Coronary artery (tissue), 2 donors: ENCODE measurements around the gene STARD5.
A peak's percentile ranks its signal among the peaks of the same experiment; 100 is the strongest.
"Not testable (repeated sequence)": the region's sequence is repeated elsewhere in the genome, so short reads cannot be mapped to it uniquely, and the experiment has no call there.

ENCODE experiments used
- DNase-seq: peaks from one replicate; pipeline ENCODE4 v3.0.0-alpha.2; 2017; ENCODE audit warnings: low spot score
- H3K27ac ChIP-seq, 2 donors: fragments of 200-600 bp; sonication (generic); one replicate each; pipeline ENCODE4 v1.5.1; 2016 to 2019
- H3K4me3 ChIP-seq: fragments of 200-600 bp; sonication (generic); 2 replicates; pipeline ENCODE4 v1.5.1; 2016; ENCODE audit warnings: mild to moderate bottlenecking, moderate library complexity
- TF ChIP-seq, protein P1 (sequence below): fragments of 200-600 bp; sonication (generic); IDR thresholded peaks from one replicate; pipeline ENCODE4 v1.5.1; 2019; ENCODE audit warnings: antibody characterized with exemption

The STARD5 gene

GRCh38 chr15:81331600-81331999, 7.7 kb upstream of the STARD5 start:
- no peak overlapping the region for H3K4me3 ChIP-seq
- TF ChIP-seq, protein P1, sequence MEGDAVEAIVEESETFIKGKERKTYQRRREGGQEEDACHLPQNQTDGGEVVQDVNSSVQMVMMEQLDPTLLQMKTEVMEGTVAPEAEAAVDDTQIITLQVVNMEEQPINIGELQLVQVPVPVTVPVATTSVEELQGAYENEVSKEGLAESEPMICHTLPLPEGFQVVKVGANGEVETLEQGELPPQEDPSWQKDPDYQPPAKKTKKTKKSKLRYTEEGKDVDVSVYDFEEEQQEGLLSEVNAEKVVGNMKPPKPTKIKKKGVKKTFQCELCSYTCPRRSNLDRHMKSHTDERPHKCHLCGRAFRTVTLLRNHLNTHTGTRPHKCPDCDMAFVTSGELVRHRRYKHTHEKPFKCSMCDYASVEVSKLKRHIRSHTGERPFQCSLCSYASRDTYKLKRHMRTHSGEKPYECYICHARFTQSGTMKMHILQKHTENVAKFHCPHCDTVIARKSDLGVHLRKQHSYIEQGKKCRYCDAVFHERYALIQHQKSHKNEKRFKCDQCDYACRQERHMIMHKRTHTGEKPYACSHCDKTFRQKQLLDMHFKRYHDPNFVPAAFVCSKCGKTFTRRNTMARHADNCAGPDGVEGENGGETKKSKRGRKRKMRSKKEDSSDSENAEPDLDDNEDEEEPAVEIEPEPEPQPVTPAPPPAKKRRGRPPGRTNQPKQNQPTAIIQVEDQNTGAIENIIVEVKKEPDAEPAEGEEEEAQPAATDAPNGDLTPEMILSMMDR: no peak
- no peak overlapping the region for H3K27ac ChIP-seq
- peak; percentile 36 for DNase-seq

- DNase-seq: peak; percentile 40
- peak overlapping the region; percentile 29 for H3K4me3 ChIP-seq
- not testable (repeated sequence) for H3K27ac ChIP-seq
Measured at GRCh38 chr15:81331141-81331540, 7.2 kb upstream of the STARD5 start.

DNA sequence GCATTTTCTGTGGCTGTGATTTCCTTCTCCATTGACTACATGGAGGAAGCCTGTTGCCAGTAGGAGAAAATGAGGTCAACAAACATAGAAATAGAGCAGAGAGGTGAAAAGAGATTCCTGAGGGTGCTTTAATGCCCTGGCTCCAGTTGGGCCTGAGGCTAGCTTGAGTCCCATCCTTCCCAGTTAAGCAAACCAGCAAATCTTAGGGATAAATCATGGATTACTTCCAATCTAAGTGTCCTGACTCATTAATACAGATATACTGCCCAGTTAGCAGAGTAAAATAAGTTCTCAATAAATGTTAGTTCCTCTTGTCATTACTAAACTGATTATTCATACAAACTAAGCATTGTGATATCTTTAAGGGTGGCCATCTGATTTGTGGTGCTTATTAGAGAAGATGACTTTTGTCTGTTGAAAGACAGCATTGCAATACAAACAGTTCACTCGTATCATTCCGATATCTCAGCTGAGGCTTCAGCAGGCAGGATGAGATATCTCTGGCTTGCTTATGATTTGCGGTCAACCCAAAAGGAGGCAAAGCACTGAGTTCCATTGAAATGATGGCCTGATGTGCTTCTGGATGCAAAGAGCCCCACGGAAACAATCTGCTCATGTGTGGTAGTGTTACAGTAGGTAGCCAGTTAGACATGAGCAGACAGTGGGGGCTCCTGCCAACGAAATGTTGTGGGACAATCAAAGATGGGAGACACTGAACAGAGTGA, 6.6 kb upstream of the STARD5 start:
- Histone ChIP-seq H3K4me3 (no peak overlapping the region), H3K27ac (no peak overlapping the region)
- peak; percentile 11 for DNase-seq
- TF ChIP-seq, protein P1: no peak

DNA sequence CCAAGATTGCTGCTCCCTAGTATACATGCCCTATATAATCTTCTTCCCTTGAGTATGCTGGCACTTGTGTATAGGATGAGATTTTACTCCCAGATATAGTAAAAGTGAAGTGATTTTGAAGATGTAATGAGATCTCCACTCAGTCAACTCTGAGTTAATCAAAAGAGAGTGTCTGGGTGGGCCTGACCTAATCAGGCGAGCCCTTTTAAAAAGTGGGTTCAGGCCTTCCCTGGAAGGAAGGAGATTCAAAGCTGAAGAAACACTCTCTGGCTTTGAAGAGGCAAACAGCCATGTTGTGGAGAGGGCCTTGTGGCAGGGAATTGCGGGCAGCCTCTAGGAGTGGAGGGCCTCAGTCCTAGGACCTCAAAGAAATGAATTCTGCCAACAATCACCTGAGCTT, 5.5 kb upstream of the STARD5 start:
- DNase-seq: no peak
- no peak overlapping the region for H3K27ac ChIP-seq
- TF ChIP-seq, protein P1: no peak

DNA sequence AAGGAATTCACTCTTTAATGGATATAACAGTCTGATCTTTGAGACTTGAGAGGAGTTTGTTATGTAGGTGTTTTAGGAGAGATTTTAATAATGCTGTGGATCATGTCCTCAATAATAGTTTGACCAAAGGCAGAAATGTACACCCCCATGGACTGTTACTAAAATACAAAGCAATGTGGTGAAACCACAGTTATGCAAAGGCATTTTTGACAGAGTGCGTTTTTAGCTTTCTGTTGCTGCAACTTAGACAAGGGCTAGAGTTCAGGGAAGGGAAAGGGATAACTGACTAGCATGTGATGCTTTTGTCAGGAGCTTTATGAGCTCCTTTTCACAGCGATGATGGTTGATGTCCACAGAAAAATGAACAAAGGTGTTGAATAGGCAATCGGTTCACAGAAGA, 3.6 kb upstream of the STARD5 start:
- DNase-seq: no peak
- TF ChIP-seq, protein P1: no peak
- H3K4me3 ChIP-seq: no peak overlapping the region
- peak overlapping the region in 1 of 2 donors; percentile 24 for H3K27ac ChIP-seq

More for the DNA sequence above, 5.5 kb upstream of the STARD5 start:
- H3K4me3 ChIP-seq: no peak overlapping the region

DNA sequence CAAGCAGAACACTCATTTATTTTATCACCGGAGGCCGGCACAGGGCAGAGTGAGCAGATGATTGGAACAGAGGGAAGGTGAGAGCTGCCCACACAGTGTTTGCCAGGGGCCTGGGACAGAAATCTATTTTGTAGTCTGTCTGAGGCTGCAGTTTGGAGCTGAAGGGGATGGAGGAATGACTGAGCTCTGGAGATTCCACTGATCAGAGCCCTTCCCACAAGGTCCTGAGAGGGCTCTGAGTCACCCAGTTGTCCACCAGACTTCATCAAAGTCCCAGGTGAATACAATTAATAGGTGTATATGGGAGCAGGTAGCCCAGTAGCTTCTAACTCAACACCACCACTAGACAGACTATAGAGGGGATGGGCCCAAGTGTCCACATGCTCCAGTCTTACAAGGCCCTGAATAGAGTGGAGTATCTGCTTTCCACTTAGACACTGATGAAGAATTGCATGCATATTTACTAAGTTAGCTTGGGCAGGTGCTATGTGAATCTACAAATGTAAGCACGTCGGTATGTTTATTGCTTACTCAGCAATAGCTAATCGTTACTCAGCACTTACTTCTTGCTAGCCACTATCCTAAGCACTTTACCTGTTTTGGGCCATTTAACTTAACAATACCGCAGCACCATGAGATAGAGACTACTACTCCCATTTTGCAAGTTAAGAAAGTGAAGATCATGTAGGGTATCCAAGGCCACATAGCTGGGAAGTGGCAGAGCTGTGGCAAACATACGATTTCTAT, 2.7 kb upstream of the STARD5 start:
- no peak for DNase-seq
- H3K4me3 ChIP-seq: no peak overlapping the region
- H3K27ac ChIP-seq: peak overlapping the region in 1 of 2 donors; percentile 3

GRCh38 chr15:81323559-81323943, 390 bp downstream of the STARD5 start:
- Histone ChIP-seq H3K27ac (peak overlapping the region; percentile 76 to 83), H3K4me3 (peak overlapping the region; percentile 86)
- TF ChIP-seq, protein P1: no peak
- DNase-seq: no peak

More for the DNA sequence above, 2.7 kb upstream of the STARD5 start:
- TF ChIP-seq, protein P1: no peak
